Kidney (tissue), 14 donors: ENCODE results near the gene TMEM53. TPM values are rescaled to one million over a fixed set of nuclear protein-coding genes. Genes with fewer than 3 reads are reported as not detected.

Source experiments
- DNase-seq, 5 donors: peaks; one replicate each; pipeline ENCODE4 v3.0.0-alpha.2; 2013 to 2020
- FAIRE-seq: peaks from 2 replicates; lab custom pipeline; 2012; peaks lifted over from hg19 to GRCh38; lab: Jason Lieb, UNC
- H3K27ac ChIP-seq, 2 donors: one replicate each; pipeline ENCODE4 v1.7.0; 2013; ENCODE audit warnings: low read depth in 2 of 2, low read length in 2 of 2, inconsistent platforms in 1 of 2
- H3K27me3 ChIP-seq: one replicate; pipeline ENCODE4 v1.7.1; 2013; ENCODE audit warnings: low read length, inconsistent platforms; ENCODE audit not compliant: control insufficient read depth, insufficient read depth
- H3K36me3 ChIP-seq, 3 donors: one replicate each; pipeline versions ENCODE4 v1.7.0 to v1.7.1; 2013; ENCODE audit warnings: low read length in 3 of 3, control low read depth in 1 of 3, inconsistent platforms in 1 of 3; ENCODE audit not compliant: insufficient read depth in 3 of 3, control insufficient read depth in 2 of 3
- H3K4me1 ChIP-seq, 3 donors: one replicate each; pipeline versions ENCODE4 v1.7.0 to v1.7.1; 2013; ENCODE audit warnings: low read length in 3 of 3, inconsistent platforms in 1 of 3, low read depth in 1 of 3; ENCODE audit not compliant: control insufficient read depth in 2 of 3, insufficient read depth in 2 of 3
- H3K4me3 ChIP-seq, 3 donors: one replicate each; pipeline versions ENCODE4 v1.7.0 to v1.8.1; 2013; ENCODE audit warnings: low read length in 3 of 3, control low read depth in 1 of 3, inconsistent platforms in 1 of 3
- H3K9ac ChIP-seq, 3 donors: one replicate each; pipeline versions ENCODE4 v1.7.0 to v1.7.1; 2013; ENCODE audit warnings: low read length in 3 of 3, control low read depth in 1 of 3, inconsistent platforms in 1 of 3
- H3K9me3 ChIP-seq, 3 donors: one replicate each; pipeline versions ENCODE4 v1.7.0 to v1.7.1; 2013; ENCODE audit warnings: low read length in 3 of 3, control low read depth in 1 of 3, inconsistent platforms in 1 of 3; ENCODE audit not compliant: control insufficient read depth in 2 of 3, insufficient read depth in 1 of 3
- intact Hi-C: fragments of 100-400 bp; cut with DNase I; formaldehyde crosslinking; loops from one replicate; pipeline ENCODE4 v1.11.1; 2022
- polyA plus RNA-seq: library from polyadenylated mRNA; stranded (reverse); fragments of 350-450 nt; fragmentation: Illumina TruSeq; extraction: RNeasy Lipid Tissue Mini Kit (QIAGEN cat#74804); gene quantifications from one replicate; pipeline ENCODE4 v1.2.3, GENCODE V29; 2014; ENCODE audit warnings: low read depth, low replicate concordance; ENCODE audit not compliant: insufficient read depth
- total RNA-seq: library from RNA; stranded (reverse); fragmentation: NEBNext Ultra II Directional; extraction: Animal tissue kit (Norgen Biotek cat#: 25700); gene quantifications from one replicate; pipeline ENCODE4 v1.2.1, GENCODE V29; 2021
- TF ChIP-seq, protein P1 (sequence below): IDR thresholded peaks from 3 replicates; pipeline ENCODE4 v1.5.1; 2012; ENCODE audit warnings: mild to moderate bottlenecking, moderate library complexity, borderline replicate concordance; ENCODE audit not compliant: insufficient read depth; ENCODE audit errors: extremely low read depth
- donor health status: control.
- donor health status: control.
- donor health status: control.
- donor health status: control.
- donor health status: control.
- donor health status: DM: yes; HTN: yes; CAD: no.
- donor health status: Normal renal cell carcinoma (clear cell type).

Gene TMEM53
- total and polyA plus RNA-seq, 2 donors from 2014 or later: 16.4 to 45.0 TPM

DNA sequence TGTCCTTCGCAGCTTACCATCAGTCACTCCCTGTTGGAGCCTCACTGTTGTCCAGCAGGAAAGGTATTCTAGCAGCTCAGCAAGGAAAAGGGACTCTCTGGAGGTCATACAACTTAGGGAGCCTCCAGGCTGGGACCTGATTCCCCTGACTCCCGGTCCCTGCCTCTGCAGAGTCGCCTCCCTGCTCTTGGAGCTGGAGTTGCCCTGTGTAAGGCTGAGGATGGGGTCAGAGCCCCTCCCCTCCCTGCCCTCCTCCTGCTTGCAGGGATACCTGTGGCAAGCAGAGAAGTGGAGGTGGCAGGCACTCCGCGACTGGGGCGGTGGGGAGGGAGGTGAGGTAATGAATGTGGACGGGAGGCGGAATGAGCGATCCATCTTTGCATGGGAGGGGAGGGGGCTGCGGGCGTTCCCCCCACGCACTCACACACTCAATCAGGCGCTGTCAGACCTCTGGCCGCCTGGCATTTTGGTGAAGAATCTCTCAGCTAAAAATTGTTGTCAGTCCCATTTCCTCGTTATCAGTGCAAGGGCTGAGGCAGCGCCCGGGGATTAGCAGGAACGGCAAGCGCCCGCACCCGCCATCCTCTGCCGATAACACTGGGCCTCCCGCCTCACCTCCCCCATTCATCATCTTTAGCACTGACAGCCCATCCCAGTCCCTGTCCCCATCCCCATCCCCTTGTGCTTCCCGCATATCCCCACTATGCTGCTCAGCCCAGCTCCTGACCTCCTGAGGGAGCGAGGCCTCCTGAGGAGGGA is 64.3 kb downstream of the TMEM53 start:
- DNase-seq (peak in 1 of 5 donors; percentile 64), FAIRE-seq (no peak)
- TF ChIP-seq, protein P1, sequence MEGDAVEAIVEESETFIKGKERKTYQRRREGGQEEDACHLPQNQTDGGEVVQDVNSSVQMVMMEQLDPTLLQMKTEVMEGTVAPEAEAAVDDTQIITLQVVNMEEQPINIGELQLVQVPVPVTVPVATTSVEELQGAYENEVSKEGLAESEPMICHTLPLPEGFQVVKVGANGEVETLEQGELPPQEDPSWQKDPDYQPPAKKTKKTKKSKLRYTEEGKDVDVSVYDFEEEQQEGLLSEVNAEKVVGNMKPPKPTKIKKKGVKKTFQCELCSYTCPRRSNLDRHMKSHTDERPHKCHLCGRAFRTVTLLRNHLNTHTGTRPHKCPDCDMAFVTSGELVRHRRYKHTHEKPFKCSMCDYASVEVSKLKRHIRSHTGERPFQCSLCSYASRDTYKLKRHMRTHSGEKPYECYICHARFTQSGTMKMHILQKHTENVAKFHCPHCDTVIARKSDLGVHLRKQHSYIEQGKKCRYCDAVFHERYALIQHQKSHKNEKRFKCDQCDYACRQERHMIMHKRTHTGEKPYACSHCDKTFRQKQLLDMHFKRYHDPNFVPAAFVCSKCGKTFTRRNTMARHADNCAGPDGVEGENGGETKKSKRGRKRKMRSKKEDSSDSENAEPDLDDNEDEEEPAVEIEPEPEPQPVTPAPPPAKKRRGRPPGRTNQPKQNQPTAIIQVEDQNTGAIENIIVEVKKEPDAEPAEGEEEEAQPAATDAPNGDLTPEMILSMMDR: no peak
- Histone ChIP-seq H3K9me3 (no peaks in the 10 kb centered on the region), H3K4me3 (no peak overlapping the region), H3K4me1 (no peaks in the 10 kb centered on the region), H3K27ac (no peak overlapping the region), H3K27me3 (peaks cover 4% of the 10 kb centered on the region), H3K9ac (no peak overlapping the region), H3K36me3 (no peaks in the 10 kb centered on the region)
- intact Hi-C loops: no loop called here

DNA sequence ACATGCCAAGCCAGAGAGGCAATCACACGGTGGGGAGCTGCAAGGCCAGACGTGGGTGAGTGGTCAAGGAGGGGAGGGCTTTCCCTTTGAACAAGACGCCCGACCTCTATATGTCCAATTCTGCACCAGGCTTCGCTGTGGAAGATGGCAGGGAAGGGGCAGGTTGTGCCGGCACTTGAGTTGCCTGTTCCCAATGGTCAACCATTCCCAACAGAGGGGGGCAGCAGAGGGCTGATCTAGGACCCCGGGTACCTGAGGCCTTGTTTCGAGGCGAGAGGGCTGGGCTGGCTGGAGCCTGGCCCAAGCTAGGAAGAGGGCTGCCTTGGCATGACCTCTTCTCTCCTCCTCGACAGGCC is 64.9 kb downstream of the TMEM53 start:
- Histone ChIP-seq H3K27ac (no peak overlapping the region), H3K4me3 (no peak overlapping the region), H3K4me1 (no peaks in the 10 kb centered on the region), H3K9ac (no peak overlapping the region), H3K27me3 (peaks cover 3% of the 10 kb centered on the region), H3K9me3 (no peaks in the 10 kb centered on the region), H3K36me3 (no peaks in the 10 kb centered on the region)
- DNase-seq (peak; percentile 71 to 81 (median 79)), FAIRE-seq (no peak)
- intact Hi-C loops: no loop called here
- TF ChIP-seq, protein P1: peak; percentile 57

- H3K4me3 ChIP-seq: no peak overlapping the region
- TF ChIP-seq, protein P1: no peak
- H3K4me1 ChIP-seq: no peaks in the 10 kb centered on the region
- no peak overlapping the region for H3K27ac ChIP-seq
- no peak for DNase-seq
- intact Hi-C loops: no loop called here
- FAIRE-seq: no peak
- peaks cover 3% of the 10 kb centered on the region for H3K27me3 ChIP-seq
- H3K9ac ChIP-seq: no peak overlapping the region
- no peaks in the 10 kb centered on the region for H3K36me3 ChIP-seq
- H3K9me3 ChIP-seq: no peaks in the 10 kb centered on the region
Measured at GRCh38 chr1:44608141-44608540, 66.1 kb downstream of the TMEM53 start.
